ENCODE measurements around the gene ADAMTS13.

Gene ADAMTS13

GRCh38 chr9:133440874-133441273 lies 18.7 kb downstream of the ADAMTS13 start:
- no peak overlapping the region for H3K27ac ChIP-seq
- TF ChIP-seq CTCF (conservative IDR thresholded peaks at IDR 0.05) = no peak

GRCh38 chr9:133441571-133441970 lies 19.4 kb downstream of the ADAMTS13 start:
- no peak overlapping the region for H3K27ac ChIP-seq
- TF ChIP-seq CTCF (conservative IDR thresholded peaks at IDR 0.05) = no peak

- no peak for TF ChIP-seq CTCF (conservative IDR thresholded peaks at IDR 0.05)
- H3K27ac ChIP-seq = no peak overlapping the region
Observed at GRCh38 chr9:133443248-133443647, 21.1 kb downstream of the ADAMTS13 start.

DNA sequence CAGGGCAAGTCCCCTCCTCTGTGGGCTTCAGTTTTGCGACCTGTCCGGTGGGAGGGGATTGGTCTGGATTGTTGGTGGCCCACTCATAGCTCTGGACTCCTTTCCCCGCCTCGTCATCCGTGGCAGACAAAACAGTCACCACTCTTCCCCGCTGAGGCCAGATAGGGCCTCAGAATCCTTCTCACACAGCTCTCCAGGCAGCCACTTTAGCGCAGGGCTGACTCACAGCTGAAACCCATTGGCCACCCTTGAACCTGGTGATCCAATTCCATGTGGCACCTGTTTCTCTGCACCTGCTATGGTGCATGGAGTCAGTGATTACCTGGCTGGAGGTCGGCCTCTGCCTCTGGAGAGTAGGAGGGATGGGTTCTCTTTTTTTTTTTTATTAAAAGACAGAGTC lies 21.8 kb downstream of the ADAMTS13 start:
- no peak overlapping the region for H3K27ac ChIP-seq
- no peak for TF ChIP-seq CTCF (conservative IDR thresholded peaks at IDR 0.05)

DNA sequence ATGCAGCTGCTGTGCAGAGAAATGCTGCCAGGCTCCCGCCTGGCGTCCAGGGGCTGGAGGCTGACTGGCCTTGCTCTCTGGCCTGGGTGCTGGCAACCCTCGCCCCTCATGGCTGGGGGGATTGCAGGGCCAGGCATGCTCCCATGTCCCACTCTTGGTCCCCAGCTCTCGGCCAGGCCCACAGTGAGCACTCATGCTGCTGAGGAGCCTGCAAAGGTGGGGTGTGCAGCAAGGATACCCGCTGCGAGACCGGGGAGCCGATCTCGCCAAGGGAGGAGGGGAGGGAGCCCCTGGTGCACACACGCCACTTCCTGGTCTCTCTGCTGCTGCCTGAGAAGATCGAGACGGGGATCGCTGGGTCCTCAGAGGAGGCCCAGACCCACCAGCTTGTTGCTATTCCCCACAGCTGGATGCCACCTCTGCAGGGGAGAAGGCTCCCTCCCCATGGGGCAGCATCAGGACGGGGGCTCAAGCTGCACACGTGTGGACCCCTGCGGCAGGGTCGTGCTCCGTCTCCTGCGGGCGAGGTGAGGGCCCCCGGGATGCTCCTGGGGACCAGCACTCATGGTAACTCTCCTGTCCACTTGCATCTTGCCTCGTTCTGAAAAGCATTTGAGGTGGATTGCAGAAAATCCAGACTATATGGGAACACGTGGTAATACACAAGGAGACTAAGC lies 23.3 kb downstream of the ADAMTS13 start:
- no peak overlapping the region for H3K27ac ChIP-seq
- no peak for TF ChIP-seq CTCF (conservative IDR thresholded peaks at IDR 0.05)

- no peak for TF ChIP-seq CTCF (conservative IDR thresholded peaks at IDR 0.05)
Observed at GRCh38 chr9:133448487-133448972, 26.4 kb downstream of the ADAMTS13 start.

DNA sequence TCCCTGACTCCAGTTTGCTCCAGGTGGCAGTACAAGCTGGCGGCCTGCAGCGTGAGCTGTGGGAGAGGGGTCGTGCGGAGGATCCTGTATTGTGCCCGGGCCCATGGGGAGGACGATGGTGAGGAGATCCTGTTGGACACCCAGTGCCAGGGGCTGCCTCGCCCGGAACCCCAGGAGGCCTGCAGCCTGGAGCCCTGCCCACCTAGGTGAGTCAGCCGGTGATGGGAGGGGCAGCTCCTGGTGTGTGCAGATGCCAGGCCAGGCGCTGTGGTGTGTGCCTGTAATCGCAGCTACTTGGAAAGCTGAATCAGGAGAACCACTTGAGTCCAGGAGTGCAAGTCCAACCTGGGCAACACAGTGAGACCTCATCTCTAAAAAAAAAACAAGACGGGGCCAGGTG lies 27.6 kb downstream of the ADAMTS13 start:
- TF ChIP-seq CTCF (conservative IDR thresholded peaks at IDR 0.05) = no peak
- no peak overlapping the region for H3K27ac ChIP-seq

More at GRCh38 chr9:133448487-133448972, 26.4 kb downstream of the ADAMTS13 start:
- H3K27ac ChIP-seq = no peak overlapping the region
